ENCODE data around the gene KANSL1. TPM values are rescaled to one million over a fixed set of nuclear protein-coding genes. Genes with fewer than 3 reads are reported as not detected.

The KANSL1 gene
- total RNA-seq, 1 donor from 2014 or later, result 99.8 TPM

DNA sequence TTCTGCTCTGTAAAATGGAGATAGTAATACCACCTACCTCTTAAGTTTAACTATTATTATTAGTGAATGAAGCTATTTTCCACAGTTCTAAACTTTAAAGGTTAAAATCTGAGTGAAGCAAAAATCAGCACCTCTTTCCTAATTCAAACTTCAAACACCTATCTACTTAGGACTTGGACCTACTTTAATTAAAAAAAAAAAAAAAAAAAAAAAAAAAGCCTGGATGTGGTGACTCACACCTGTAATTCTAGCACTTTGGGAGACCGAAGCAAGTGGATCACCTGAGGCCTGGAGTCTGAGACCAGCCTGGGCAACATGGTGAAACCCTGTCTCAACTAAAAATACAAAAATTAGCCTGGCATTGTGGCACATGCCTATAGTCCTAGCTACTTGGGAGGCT lies 5.0 kb upstream of the KANSL1 start:
- Histone ChIP-seq H3K9me3 (ENCODE audit: insufficient read depth, low read depth, low read length) (no peaks in the 10 kb centered on the region), H3K4me3 (ENCODE audit: insufficient read depth, low read depth, low read length) (no peak overlapping the region), H2AFZ (ENCODE audit: low read depth, low read length) (no peak overlapping the region), H3K27ac (ENCODE audit: low read depth, low read length) (no peak overlapping the region), H3K4me2 (ENCODE audit: low read length) (no peak overlapping the region), H3K4me1 (ENCODE audit: insufficient read depth, low read length) (peaks cover 3% of the 10 kb centered on the region), H3K79me2 (ENCODE audit: insufficient read depth, low read length) (peaks cover 76% of the 10 kb centered on the region), H3K36me3 (ENCODE audit: insufficient read depth, low read length) (no peaks in the 10 kb centered on the region), H3K9ac (ENCODE audit: low read length) (no peak overlapping the region), H3K27me3 (ENCODE audit: insufficient read depth, low read length) (no peaks in the 10 kb centered on the region), H4K20me1 (ENCODE audit: insufficient read depth, low read length) (peaks cover 20% of the 10 kb centered on the region)
- TF ChIP-seq, protein P1, sequence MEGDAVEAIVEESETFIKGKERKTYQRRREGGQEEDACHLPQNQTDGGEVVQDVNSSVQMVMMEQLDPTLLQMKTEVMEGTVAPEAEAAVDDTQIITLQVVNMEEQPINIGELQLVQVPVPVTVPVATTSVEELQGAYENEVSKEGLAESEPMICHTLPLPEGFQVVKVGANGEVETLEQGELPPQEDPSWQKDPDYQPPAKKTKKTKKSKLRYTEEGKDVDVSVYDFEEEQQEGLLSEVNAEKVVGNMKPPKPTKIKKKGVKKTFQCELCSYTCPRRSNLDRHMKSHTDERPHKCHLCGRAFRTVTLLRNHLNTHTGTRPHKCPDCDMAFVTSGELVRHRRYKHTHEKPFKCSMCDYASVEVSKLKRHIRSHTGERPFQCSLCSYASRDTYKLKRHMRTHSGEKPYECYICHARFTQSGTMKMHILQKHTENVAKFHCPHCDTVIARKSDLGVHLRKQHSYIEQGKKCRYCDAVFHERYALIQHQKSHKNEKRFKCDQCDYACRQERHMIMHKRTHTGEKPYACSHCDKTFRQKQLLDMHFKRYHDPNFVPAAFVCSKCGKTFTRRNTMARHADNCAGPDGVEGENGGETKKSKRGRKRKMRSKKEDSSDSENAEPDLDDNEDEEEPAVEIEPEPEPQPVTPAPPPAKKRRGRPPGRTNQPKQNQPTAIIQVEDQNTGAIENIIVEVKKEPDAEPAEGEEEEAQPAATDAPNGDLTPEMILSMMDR (IDR thresholded peaks at IDR 0.05; ENCODE audit: insufficient read depth, low read depth, low read length), result no peak
- no peak for TF ChIP-seq EZH2 (IDR thresholded peaks at IDR 0.05; ENCODE audit: insufficient read depth, low read length)
- DNase-seq (ENCODE audit: low read depth), result no peak
- no peaks in the 10 kb centered on the region for H3K27me3 Mint-ChIP-seq (ENCODE audit: low read depth, unreplicated experiment)
- H3K9me3 Mint-ChIP-seq (ENCODE audit: unreplicated experiment), result peaks cover 2% of the 10 kb centered on the region
- H3K27ac Mint-ChIP-seq (ENCODE audit: unreplicated experiment), result no peak overlapping the region
- FAIRE-seq, result no peak
- peaks cover 23% of the 10 kb centered on the region for H3K4me1 Mint-ChIP-seq (ENCODE audit: low read depth, unreplicated experiment)
- peaks cover 11% of the 10 kb centered on the region for H3K36me3 Mint-ChIP-seq (ENCODE audit: low read depth, unreplicated experiment)
- H3K4me3 Mint-ChIP-seq (ENCODE audit: unreplicated experiment), result no peak overlapping the region

DNA sequence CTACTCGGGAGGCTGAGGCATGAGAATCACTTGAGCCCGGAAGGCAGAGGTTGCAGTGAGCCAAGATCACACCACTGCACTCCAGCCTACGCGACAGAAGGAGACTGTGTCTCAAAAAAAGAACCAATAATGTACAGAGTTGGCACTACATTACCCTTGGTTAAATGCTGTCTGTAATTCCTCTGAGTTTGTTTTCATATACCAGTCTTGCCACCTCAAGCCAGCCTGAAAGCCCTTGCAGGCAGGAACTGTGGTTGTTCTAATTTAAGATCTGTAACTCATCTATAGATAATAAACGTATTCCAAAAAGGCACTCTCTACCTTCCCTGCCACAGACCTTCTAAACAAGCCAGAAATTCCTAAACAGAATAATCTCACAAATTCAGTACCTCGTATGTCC lies 4.3 kb upstream of the KANSL1 start:
- no peak overlapping the region for H3K4me3 Mint-ChIP-seq (ENCODE audit: unreplicated experiment)
- Histone ChIP-seq H3K9ac (ENCODE audit: low read length) (no peak overlapping the region), H2AFZ (ENCODE audit: low read depth, low read length) (no peak overlapping the region), H3K4me3 (ENCODE audit: insufficient read depth, low read depth, low read length) (no peak overlapping the region), H3K4me2 (ENCODE audit: low read length) (no peak overlapping the region), H3K4me1 (ENCODE audit: insufficient read depth, low read length) (peaks cover 3% of the 10 kb centered on the region), H3K9me3 (ENCODE audit: insufficient read depth, low read depth, low read length) (no peaks in the 10 kb centered on the region), H3K27ac (ENCODE audit: low read depth, low read length) (no peak overlapping the region), H3K27me3 (ENCODE audit: insufficient read depth, low read length) (no peaks in the 10 kb centered on the region), H3K36me3 (ENCODE audit: insufficient read depth, low read length) (no peaks in the 10 kb centered on the region), H3K79me2 (ENCODE audit: insufficient read depth, low read length) (peaks cover 71% of the 10 kb centered on the region), H4K20me1 (ENCODE audit: insufficient read depth, low read length) (peaks cover 14% of the 10 kb centered on the region)
- no peaks in the 10 kb centered on the region for H3K27me3 Mint-ChIP-seq (ENCODE audit: low read depth, unreplicated experiment)
- FAIRE-seq (no peak), DNase-seq (ENCODE audit: low read depth) (no peak)
- no peak overlapping the region for H3K27ac Mint-ChIP-seq (ENCODE audit: unreplicated experiment)
- TF ChIP-seq EZH2 (IDR thresholded peaks at IDR 0.05; ENCODE audit: insufficient read depth, low read length), result no peak
- TF ChIP-seq, protein P1 (IDR thresholded peaks at IDR 0.05; ENCODE audit: insufficient read depth, low read depth, low read length), result no peak
- H3K36me3 Mint-ChIP-seq (ENCODE audit: low read depth, unreplicated experiment), result peaks cover 8% of the 10 kb centered on the region
- H3K9me3 Mint-ChIP-seq (ENCODE audit: unreplicated experiment), result peaks cover 2% of the 10 kb centered on the region
- peaks cover 23% of the 10 kb centered on the region for H3K4me1 Mint-ChIP-seq (ENCODE audit: low read depth, unreplicated experiment)

DNA sequence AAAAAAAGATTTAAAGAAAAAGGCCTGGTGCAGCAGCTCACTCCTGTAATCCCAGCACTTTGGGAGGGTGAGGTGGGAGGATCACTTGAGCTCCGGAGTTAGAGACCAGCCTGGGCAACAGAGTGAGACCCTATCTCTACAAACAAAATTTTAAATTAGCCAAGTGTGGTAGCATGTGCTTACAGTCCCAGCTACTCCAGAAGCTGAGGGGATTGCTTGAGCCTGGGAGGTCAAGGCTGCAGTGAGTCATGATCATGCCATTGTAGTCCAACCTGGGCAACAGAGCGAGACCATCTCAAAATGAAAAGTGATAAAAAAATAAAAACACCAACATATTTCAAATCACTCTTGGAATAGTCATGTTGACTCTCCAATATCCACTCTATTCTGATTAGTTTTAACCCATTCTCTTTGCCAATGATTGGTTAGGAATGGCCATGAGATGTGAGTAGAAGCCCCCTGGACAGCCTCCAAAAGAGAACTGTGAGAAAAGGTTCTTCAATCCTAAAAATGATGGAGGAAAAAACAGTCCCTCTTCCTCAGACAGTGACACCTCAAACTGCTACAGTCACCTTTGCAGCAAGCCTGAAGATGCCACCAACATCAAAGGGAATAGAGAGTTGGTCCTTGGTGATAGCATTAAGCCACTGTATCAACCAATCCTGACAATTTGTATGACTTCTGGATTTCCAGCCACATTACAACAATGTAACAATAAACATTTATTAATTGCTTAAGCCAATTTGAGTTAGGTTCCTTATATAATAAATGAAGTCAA lies 2.9 kb upstream of the KANSL1 start:
- H3K9me3 ChIP-seq (ENCODE audit: insufficient read depth, low read depth, low read length), result no peaks in the 10 kb centered on the region
- H3K4me1 ChIP-seq (ENCODE audit: insufficient read depth, low read length), result peaks cover 3% of the 10 kb centered on the region
- FAIRE-seq, result no peak
- H3K36me3 ChIP-seq (ENCODE audit: insufficient read depth, low read length), result no peaks in the 10 kb centered on the region
- H3K27ac ChIP-seq (ENCODE audit: low read depth, low read length), result no peak overlapping the region
- no peak overlapping the region for H3K4me3 Mint-ChIP-seq (ENCODE audit: unreplicated experiment)
- no peaks in the 10 kb centered on the region for H3K27me3 ChIP-seq (ENCODE audit: insufficient read depth, low read length)
- H4K20me1 ChIP-seq (ENCODE audit: insufficient read depth, low read length), result peaks cover 16% of the 10 kb centered on the region
- H3K4me3 ChIP-seq (ENCODE audit: insufficient read depth, low read depth, low read length), result no peak overlapping the region
- H3K27me3 Mint-ChIP-seq (ENCODE audit: low read depth, unreplicated experiment), result no peaks in the 10 kb centered on the region
- H3K27ac Mint-ChIP-seq (ENCODE audit: unreplicated experiment), result peak overlapping the region; percentile 21
- H3K79me2 ChIP-seq (ENCODE audit: insufficient read depth, low read length), result peaks cover 72% of the 10 kb centered on the region
- H3K9me3 Mint-ChIP-seq (ENCODE audit: unreplicated experiment), result peaks cover 2% of the 10 kb centered on the region
- peaks cover 21% of the 10 kb centered on the region for H3K4me1 Mint-ChIP-seq (ENCODE audit: low read depth, unreplicated experiment)
- TF ChIP-seq, protein P1 (IDR thresholded peaks at IDR 0.05; ENCODE audit: insufficient read depth, low read depth, low read length), result no peak
- no peak for TF ChIP-seq EZH2 (IDR thresholded peaks at IDR 0.05; ENCODE audit: insufficient read depth, low read length)
- no peak overlapping the region for H3K9ac ChIP-seq (ENCODE audit: low read length)
- no peak for DNase-seq (ENCODE audit: low read depth)
- no peak overlapping the region for H2AFZ ChIP-seq (ENCODE audit: low read depth, low read length)
- H3K4me2 ChIP-seq (ENCODE audit: low read length), result no peak overlapping the region
- peaks cover 9% of the 10 kb centered on the region for H3K36me3 Mint-ChIP-seq (ENCODE audit: low read depth, unreplicated experiment)
